Fibroblast of skin of left quadriceps (primary cell): ENCODE measurements around the gene SYNJ1.
"Not testable (repeated sequence)": the region's sequence is repeated elsewhere in the genome, so short reads cannot be mapped to it uniquely, and the experiment has no call there.

ENCODE experiments used
- DNase-seq, 2 experiments: peaks; one replicate each; pipeline ENCODE4 v3.0.0-alpha.2; 2013; ENCODE audit warnings: low read depth in 2 of 2

The SYNJ1 gene

GRCh38 chr21:32739946-32740345 is 12.1 kb upstream of the SYNJ1 start:
- no peak for DNase-seq

DNA sequence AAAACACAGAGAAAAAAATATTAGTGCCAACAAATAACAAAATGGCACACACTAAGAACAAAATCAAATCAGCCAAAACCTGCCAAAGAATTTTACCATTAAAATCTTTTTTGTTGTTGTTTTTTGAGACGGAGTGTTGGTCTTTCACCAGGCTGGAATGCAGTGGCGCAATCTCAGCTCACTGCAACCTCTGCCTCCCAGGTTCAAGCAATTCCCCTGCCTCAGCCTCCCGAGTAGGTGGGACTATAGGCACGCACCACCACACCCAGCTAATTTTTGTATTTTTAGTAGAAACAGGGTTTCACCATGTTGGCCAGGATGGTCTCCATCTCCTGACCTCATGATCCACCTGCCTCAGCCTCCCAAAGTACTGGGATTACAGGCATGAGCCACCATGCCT is 8.3 kb upstream of the SYNJ1 start:
- DNase-seq, result not testable (repeated sequence)

DNA sequence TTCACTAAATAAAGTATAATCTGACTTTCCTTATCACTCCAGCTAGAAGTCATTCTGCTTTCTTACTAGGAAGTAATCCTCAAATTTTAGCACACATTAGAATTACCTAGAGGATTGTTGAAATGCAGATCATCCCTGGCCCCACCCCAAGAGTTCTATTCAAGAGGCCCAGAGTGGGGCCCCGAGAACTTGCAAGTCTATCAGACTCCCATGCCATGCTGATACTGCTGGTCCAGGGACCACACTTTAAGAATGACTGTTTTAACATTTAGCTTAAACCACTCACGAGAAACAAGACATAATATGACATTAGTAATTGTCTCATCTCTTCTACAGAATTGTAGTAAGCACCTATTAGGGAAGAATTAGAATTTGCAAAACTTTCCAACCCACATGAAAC is 7.7 kb upstream of the SYNJ1 start:
- no peak for DNase-seq

DNA sequence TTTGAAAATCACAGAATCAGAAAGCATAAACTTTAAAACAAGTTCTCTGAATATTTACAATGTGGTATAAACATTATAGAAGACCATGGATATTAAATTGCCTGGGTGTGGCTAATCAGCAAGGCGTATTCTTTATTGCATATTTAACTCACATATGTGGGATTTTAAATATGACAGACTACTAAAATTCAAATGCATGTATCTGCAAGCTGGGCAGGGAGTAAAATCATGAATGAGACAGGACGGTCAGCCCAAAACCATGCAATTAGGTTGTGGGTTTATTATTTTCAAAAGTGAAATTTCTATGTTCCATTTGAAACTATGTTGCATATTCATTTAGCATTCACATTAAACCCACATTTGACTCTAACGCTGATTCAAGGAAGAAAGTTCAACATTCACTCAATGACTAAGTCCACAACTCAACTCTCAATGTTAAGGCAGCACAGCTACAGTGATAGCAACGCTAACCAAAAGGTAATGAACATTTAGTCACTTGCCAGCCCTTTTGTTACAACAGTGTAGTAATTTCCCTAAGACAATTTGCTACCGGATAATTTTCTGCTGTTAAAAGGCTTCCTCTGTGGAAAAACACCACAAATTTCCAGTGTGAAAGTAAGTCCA is 6.3 kb upstream of the SYNJ1 start:
- no peak for DNase-seq

DNA sequence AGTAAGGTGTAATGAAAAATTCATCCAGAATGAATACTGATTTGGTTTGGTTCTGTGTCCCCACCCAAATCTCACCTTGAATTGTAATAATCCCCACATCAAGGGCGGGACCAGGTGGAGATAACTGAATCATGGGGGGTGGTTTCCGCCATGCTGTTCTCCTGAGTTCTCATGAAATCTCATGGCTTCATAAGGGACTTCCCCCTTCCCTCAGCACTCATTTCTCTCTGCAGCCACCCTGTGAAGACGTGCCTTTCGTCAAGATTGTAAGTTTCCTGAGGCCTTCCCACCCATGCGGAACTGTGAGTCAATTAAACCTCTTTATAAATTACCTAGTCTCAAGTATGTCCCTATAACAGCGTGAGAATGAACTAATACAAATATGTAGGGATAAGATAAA is 5.5 kb upstream of the SYNJ1 start:
- no peak for DNase-seq

DNA sequence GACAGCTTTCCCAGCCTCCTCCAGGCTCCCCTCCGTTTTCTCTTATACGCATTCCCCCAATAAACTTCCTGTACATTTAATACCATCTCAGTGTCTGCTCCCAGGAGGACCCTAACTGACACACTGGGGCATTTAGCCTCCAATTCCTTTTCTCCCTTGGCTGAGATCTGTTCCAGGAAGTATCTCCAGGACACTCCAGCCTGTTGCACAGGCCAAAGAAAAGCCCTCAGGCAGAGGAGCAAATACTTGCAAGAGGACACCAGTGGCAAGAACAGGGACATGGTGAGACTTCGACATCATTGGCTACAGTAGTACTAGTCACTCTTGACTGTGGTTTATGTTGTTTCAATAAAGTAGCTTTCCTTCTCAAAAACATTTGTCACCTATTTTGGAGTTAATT is 4.7 kb upstream of the SYNJ1 start:
- no peak for DNase-seq

DNA sequence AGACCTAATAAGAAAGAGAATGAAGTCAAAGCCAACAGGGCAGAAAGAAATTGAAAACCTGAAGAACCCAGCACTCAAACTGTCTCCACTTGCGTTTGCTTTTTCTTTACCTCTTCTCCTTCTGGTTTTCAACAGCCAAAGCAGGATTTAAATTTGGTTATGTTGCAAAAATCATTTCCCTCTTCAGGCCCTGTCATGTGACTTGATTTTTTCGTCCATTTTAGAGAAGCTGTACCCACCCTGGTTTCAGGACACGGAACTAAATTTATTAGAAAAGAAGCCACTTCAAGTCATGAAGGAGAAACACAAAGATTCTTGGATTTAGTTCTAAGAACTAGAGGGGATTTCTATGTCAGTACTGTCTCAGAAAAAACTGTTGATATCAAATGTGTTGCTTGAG is 1.0 kb upstream of the SYNJ1 start:
- no peak for DNase-seq

DNA sequence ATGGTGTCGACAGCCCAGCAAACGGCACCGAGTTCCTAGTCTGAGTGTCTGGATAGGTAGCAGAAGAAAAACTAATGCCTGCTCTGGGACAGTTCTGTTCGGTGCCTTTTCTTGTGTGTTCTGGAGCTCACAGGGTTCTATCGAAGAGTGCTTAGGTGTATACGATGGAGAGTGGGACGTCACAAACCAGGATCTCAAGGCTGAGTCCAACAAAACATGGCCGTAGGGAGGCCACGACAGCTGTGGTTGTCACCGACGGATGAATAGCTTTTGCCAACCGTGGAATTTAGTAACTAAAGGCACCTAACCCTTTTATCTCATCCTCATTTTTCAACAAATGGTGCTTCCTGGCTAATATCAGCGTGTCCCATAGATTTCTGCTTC is 635 bp upstream of the SYNJ1 start:
- no peak for DNase-seq

GRCh38 chr21:32726839-32727686 is 750 bp downstream of the SYNJ1 start:
- DNase-seq, result no peak

DNA sequence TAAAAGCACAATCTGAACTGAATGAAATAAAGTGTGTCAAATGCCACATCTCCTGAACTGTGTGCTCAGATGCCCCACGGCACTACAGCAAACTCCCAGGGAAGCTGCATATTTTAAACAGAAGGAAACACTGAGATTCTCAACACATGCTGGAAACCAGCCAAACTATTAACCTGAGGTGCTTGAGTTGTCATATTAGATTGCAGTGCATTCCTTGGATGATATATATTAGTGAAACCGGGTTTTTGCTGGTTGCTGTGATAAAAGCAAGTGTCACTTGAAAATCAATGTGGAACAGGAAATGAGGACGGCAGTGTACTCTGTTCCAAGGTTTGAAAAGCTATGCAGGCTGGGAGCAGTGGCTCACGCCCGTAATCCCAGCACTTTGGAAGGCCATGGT is 8.7 kb downstream of the SYNJ1 start:
- DNase-seq, result no peak

- DNase-seq, result no peak
Measured at GRCh38 chr21:32717851-32718316, 9.9 kb downstream of the SYNJ1 start.

GRCh38 chr21:32716486-32716885 is 11.3 kb downstream of the SYNJ1 start:
- DNase-seq, result no peak

DNA sequence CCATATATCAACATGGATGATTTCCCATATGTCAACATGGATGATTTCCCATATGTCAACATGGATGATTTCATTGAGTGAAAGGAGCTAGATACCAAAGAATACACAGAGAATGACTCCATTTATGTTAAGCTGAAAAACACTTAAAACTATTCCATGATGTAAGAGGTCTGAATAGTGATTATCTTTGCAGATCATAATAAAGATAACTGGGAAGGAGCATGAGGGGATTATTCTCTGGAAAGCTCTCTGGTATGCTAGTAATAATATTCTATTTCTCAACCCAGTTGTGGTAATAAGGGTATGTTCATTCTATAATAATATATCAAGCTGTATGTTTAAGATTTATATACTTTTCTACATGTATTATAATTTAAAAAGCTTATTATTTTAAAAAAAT is 14.1 kb downstream of the SYNJ1 start:
- no peak for DNase-seq

DNA sequence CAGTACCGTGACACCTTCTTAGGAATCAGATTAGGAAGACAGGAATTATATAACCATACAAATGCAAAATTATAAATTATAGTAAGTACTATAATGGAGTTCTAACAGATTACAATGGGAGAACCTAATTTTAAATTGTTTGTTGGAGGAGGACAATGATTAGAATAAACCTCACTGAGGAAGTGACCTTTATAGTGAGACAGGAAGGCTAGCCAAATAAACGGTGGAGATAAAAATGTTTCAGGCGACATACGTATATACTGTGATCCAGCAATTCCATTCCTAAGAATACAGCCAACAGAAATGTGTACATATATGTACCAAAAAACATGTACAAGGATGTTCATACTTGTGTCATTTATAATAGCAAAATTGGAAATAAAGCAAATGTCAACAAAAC is 15.2 kb downstream of the SYNJ1 start:
- no peak for DNase-seq

- no peak for DNase-seq
Measured at GRCh38 chr21:32712043-32712442, 15.8 kb downstream of the SYNJ1 start.

DNA sequence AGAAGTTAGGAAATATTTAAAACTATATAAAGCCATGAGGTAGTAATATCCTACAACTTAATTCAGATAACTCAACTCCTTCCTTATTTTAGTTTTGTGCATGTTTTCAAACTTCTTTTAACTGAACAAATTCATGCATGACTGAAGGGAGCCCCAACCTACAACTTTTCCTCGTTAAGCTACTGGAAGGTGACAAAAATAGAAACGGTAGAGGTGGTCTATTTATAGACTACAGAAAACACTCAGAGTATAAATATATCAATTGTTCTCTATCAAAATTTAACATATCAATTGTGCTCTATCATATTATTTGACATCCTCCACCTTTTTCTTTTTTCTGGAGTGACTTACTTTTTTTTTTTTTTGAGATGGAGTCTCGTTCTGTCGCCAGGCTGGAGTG is 16.8 kb downstream of the SYNJ1 start:
- no peak for DNase-seq

- DNase-seq, result no peak
Measured at GRCh38 chr21:32710069-32710784, 17.6 kb downstream of the SYNJ1 start.

DNA sequence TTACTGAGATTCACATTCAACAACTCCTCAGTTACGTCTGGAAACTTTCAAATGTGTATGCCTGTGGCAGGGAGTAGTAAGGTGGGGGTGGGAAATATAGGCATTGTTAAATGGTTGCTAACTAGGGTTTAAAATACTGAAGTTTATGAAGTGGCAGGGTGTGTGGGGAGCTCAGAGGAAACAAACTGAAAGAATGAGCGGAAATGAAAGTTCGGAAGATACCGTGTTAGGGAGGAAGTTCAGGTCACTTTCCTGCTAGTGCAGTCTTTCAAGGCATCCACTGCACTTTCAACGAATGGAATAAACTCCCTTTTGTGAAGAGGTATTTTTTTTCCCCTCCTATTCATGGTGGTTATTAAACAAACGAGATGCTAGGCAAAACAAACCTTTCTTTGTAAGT is 19.7 kb downstream of the SYNJ1 start:
- no peak for DNase-seq

- DNase-seq, result no peak
Measured at GRCh38 chr21:32705901-32706300, 21.9 kb downstream of the SYNJ1 start.

DNA sequence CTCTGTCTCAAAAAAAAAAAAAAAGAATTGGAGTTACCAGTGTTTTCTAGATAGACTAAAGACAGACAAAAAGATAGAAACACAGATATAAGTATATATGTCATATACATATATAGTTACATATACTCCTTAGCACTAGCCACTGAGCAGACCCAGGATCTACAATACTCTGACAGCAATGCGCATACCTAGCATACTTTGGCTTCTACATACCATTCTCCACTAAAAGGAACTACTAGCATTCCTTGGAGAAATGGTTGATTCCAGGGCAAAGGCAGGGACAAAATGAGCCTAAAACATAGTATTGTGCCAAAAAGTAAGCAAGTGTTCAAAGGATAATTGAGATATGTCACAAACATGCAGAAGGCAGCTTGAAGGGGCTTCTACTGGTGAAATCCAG is 22.7 kb downstream of the SYNJ1 start:
- peak; percentile 20 to 26 for DNase-seq

- no peak for DNase-seq
Measured at GRCh38 chr21:32702702-32703101, 25.1 kb downstream of the SYNJ1 start.

GRCh38 chr21:32698971-32699693 is 28.7 kb downstream of the SYNJ1 start:
- no peak for DNase-seq
